ENCODE data around the gene ZNF608. TPM values are rescaled to one million over a fixed set of nuclear protein-coding genes. Genes with fewer than 3 reads are reported as not detected.

Gene ZNF608
- total RNA-seq, result 15.0 and 20.4 TPM in 2 replicates

GRCh38 chr5:124745928-124746915 is at the start of gene ZNF608:
Gene ZNF608 (minus strand): TSS chr5:124746639. CDS start chr5:124744989, 1,650 bp downstream.

